GM19238 (cell line): ENCODE data around the gene SPEF2.

Experiments used
- DNase-seq: peaks from one replicate; pipeline ENCODE4 v3.0.0; 2011; ENCODE audit warnings: low spot score; ENCODE audit not compliant: insufficient read length

Gene SPEF2

DNA sequence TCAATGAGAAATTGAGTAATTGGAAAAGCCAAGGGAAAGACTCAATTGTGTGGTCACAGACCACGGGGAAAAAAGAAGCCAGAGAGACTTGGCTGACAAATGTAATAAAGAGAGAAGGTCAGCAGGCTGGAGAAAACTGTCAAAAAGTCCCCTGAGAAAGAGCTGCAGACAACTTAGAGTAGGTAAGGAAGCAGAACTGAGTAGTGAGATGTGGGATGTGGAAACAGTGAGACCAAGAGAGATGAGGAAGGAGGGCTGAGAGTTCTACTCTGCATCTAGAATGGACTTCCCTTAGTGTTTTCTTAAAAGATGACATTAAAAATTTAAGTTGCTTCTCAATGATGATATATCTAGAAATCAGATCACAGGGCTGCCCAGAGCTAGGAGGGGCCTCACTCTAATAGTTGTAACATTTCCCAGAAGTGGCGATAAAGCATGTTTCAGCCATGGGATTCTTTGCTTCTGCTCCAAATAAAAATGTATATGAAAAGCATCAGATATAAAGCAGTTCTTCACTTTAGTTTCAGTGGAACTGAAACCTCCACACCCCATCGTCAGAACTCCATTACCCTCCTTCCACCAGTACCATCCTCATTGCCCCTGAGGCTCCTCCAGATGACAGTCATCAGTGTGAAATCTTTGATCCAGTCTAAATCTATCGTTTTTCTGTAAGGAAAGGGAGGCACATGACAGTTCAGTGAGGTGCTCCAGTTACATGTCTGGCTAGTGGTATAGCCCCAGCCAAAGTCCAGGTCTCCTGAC is 80.6 kb downstream of the SPEF2 start:
- no peak for DNase-seq

DNA sequence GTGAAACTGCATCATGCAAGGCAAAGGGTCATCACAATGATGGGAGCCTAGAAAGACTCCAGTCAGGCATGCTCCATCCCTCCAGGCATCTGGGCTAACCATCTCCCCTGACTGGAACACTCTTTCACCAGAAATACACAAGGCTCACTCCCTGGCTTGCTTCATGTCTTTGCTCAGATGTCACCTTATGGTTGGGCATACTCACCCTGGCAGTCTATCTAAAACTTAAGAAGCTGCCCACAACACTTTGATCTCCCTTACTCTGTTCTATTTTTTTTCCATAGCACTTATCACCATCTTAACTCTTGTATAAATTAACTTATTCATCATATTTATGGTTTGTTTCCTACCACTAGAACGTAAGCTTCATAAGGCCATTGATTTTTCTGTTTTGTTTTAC is 90.0 kb downstream of the SPEF2 start:
- no peak for DNase-seq

DNA sequence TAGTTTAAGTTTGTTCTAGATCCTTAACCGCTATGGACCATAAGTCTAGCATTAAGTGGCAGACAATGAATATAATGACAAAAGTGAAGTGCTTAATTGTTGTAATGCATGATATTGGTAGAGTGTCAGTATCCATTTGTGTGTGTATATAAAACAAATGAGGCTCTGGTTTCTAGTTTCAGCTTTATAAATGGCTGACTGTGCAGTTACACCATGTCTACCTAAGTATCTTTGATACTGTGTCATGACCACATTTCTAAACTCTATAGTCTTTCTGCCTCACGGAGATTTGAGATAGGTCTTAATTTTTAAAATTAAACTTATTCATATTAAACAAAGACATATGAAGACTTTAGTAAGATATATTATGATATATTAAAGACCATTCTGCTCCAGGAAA is 92.0 kb downstream of the SPEF2 start:
- no peak for DNase-seq

DNA sequence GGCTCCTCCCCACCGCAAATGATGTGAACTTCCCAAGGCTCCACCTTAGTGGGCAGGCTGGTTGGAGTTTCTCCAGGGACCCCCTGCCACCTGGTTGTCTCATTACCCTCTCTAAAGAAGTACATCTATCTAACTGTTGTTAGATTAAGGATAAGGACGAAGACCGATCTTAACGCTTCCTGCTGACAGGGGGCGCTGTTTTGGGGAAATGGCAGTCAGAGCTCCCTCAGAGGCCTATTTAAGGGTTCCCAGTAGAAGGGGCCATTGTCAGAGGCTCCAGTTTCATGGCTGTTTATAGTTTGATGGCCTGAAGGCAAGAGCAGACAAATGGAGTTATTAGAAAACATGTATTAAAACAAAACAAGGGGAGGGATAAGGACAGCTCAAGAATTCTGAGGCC is 100.1 kb downstream of the SPEF2 start:
- no peak for DNase-seq

DNA sequence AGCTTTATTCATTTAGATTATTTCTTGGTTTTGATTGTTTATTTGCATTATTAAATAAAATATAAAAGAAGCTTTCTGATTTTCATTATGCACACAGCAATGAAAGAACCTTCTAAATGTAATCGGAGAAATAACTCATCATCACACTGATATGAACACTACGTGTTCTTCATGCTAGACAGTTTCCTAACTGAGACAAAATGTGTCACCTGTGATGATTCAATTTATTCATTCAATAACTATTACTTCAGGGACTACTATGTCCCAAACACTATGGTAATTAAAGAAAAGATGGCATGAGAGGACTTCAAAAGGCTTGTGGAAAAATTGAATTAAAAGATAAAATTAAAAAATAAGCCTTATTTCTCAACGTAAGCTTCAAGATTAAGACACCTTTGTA is 118.1 kb downstream of the SPEF2 start:
- no peak for DNase-seq

DNA sequence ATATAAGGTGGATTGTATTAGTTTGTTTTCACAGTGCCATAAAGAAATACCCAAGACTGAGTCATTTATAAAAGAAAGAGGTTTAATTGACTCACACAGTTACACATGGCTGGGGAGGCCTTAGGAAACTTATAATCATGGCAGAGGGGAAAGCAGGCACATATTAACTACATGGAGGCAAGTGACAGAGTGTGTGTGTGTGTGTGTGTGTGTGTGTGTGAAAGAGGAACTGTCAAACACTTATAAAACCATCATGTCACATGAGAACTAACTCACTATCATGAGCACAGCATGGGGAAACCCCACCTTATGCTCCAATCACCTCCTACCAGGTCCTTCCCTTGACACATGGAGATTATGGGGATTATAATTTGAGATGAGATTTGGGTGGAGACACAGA is 118.6 kb downstream of the SPEF2 start:
- DNase-seq = no peak

DNA sequence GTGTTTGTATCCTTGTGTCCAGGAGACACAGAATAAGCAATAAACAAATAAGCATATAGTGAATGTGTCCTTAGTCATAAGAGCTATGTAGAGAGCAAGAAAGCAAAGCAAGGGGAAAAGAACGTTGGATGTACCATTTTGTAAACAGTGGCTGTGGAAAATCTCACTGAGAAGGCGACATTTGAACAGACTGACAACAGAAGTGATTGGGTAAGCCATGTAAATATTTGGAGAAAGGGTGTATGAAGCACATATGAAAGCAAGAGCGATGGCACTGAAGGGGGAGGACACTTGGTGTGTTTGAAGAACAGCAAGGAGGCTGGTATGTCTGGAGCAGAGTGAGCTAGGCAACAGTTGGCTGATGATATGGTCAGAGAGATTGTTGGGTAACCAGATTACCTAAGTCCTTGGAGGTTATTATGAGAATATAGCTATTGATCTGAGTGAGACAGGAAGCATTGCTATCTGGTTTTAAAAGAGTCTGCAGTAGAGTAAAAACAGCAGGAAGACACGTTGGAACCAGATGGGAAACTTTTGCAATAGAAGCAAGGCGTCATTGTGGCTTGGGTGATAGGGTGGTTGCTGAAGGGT is 123.6 kb downstream of the SPEF2 start:
- DNase-seq = no peak

DNA sequence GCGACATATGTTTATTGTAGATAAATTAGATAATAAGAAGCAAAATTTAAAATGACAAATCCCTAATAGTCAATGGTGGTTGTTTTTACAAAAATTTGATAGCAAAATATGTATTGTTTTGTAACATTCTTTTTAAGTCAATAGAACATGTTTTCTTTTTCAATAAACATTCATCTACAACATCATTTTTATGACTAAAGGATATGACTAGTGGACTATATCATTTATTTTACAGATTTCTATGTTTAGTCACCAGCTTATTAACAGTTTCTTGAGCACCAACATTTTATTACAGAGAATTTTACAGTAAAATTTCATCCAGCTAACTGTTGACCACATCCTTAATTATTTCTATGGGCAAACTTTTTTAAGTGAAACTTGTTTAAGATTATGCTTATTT is 124.3 kb downstream of the SPEF2 start:
- no peak for DNase-seq

DNA sequence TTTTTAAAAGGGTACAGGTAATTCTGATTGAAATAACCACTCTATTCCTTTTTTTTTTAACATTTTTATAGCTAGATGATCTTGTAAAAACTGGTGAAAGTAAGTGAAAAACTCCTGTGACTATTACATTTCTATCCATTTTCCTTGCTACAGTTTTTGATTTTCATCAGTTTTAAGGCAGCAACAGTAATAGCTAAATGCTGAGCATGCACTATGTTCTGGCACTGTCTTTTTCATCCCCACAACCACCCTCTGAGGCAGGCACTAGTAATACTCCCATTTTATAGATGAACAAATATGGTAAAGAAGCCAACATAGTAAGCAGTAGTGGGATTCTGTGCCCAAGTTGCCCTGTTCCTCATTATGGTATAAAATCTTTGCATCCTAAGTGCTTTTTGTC is 126.0 kb downstream of the SPEF2 start:
- no peak for DNase-seq

DNA sequence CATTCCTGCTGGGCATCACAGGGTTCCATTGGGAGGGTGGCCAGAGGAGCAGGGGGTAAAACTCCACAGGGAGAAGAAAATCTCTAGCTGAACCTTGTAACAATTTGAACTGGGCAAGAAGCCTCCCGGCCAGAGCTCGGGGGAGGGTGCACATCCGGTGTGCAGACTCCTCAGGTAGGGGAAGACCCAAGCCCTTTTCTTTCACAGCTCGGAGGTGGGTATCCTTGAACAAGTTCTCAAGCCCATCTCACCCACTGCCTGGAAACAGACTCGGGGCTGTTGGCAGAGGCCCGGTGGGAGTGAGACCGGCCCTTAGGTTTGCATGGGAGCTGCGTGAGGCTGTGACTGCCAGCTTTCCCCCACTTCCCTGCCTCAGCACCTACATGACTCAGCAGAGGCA is 127.5 kb downstream of the SPEF2 start:
- no peak for DNase-seq

DNA sequence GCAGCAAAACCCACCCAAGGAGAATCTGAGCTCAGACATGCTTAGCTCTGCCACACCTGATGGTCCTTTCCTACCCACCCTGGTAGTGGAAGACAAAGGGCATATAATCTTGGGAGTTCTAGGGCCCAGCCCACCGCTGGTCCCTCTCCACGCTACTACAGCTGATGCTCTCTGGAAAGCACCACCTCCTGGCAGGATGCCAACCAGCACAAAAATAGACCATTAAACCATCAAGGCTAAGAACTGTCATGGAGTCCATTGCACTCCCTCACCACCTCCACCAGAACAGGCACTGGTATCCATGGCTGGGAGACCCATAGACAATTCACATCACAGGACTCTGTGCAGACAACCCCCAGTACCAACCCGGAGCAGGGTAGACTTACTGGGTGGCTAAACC is 128.0 kb downstream of the SPEF2 start:
- DNase-seq = no peak

DNA sequence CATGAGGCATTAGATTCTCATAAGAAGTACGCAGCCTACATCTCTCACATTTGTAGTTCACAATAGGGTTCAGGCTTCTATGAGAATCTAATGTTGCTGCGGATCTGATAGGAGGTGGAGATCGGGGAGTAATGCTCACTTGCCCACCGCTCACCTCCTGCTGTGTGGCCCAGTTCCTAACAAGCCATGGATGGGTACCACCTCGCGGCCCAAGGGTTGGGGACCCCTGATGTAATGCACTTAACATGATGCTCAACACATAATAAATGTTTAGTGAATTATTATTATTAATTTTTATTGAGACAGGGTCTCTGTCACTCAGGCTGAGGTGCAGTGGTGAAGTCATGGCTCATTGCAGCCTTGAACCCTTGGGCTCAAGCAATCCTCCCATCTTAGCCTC is 134.3 kb downstream of the SPEF2 start:
- no peak for DNase-seq

DNA sequence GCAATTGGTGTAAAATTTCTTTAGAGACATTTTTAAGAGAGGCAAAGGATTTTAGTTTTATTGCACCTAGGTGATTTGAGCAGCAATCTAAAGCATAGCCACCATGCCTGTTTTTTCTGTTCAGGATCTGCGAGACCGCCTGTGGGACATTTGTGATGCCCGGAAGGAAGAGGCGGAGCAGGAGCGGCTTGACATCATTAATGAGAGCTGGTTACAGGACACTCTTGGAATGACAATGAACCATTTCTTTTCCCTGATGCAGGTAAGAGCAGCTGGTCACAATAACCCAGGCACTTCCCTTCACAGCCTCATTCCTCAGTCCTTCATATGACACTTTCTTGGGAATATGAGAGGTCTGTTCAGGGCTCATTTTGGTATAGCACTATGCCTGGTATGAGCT is 135.8 kb downstream of the SPEF2 start:
- no peak for DNase-seq

DNA sequence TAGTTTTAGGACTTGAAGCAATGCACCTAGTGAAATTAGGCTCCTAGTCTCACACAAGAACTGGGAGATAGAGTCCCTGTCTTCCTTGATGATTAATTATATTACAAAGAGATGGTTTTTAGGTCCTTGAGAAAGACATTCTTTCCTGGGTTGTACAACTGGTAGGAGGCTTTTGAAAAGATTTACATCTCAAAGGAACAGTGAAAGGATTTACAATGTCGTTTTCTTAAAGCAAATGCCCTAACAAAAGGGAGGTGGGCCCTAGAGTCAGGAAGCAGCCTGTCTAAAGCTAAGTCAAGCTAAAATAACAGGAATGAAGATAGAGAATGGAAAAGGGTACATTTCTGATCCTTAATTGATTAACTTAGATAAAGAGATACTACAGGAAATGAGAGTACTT is 136.8 kb downstream of the SPEF2 start:
- no peak for DNase-seq

DNA sequence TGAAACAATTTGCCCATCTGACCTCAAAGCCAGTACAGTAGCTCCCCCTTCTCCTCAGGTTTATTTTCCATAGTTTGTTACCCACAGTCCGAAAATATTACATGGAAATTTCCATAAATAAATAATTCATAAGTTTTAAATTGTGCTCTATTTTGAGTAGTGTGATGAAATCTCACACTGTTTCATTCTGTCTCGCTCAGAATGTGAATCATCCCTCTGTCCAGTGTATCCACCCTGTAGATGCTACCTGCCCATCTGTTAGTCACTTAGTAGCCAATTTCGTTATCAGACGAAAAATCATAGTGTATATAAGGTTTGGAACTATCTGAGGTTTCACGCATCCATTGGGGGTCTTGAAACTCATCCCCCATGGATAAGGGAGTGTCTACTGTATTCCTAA is 138.3 kb downstream of the SPEF2 start:
- DNase-seq = no peak

DNA sequence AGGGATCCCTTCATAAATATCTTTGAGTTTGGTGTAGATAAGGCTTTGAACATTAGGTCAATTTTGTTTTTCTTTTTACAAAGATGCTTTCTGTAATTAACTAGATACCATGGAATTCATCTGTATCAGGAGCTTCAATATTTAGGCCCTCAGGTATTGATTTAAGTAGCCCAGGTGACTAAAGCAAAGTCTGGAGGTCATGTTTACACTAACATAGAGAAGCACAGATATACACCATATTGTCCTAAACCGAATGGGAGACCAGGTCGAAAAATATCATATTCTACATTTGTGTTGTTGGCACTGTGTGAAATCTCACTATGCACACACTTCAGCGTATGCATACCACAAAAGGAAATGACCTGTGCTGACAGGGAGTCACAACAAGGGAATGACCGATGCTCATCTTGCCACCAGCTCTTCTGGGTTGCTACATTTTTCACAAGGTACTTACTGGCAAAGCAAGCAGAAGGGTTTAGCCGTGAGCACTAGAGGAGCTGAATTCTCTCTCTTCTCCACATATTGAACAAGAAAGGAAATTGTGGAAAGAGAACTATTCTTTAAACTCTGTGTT is 140.6 kb downstream of the SPEF2 start:
- no peak for DNase-seq

DNA sequence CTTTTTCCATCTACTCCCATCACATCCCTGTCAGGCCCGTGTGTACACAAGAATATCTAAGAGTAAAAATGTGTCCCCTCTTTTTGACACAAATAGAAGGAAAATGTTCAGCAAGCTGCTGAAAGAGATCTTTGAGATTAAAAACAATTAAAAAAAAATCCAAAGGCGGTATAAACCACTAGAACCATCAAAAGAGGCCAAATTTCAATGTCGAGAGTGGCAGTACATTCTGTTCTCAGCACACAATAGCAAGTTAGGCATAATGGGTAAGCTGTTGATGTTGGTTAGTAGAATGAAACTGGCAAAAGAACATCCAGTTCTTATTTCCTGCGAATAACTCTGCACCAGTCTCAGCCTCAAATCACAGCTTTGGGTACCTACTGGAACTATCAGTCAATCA is 143.9 kb downstream of the SPEF2 start:
- DNase-seq = no peak

DNA sequence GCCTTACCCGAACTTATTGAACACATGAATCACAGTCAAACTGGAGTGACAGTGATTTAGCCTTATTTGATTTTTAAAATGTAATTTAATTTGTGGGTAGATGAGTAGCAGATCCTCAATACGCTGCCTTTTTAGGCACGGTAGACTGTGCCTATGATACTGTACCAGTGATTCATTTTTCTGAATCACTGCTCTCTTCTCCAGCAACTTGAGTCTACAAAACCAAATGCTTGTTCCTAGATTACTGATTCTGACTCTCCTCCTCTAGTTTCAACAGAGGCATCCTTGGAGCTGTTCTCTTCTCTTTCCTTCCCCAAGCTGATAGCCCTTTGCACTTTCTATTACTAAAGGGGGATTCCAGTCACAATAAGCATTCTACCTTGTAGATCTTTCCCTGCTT is 144.7 kb downstream of the SPEF2 start:
- DNase-seq = no peak

DNA sequence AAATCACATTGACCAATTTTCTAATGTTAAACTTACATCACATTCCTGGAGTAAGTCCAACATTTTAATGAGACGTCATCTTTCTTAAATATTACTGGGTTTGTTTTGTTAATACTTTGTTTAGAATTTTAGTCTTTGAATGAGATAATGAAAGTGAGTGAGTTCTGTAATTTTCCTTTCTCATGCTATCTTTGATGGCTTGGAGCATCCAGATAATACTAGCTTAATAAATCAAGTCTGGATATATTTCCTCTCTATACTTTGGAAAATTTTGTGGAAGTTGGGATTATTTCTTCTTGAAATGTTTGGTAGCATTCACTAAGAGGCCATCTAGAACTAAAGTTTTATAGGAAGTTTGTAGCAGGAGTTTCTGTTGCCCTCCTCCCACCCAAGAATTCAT is 148.3 kb downstream of the SPEF2 start:
- no peak for DNase-seq

DNA sequence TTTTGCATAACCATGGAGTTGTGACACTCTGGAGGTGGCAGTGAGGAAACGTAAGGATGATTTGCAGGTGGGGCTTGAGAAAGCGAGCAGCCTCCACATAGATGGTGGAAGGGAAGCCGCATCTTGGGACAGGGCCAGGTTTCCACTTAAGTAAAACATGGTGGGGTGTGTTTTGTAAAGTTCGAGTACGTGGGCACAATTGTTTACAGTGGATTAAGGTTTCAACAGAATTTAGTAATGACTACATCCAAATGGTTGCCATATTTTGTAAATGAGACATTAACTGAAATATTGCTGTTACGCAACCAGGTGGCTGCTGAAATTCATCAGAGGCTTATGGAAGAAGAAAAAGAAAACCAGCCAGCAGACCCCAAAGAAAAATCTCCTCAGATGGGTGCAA is 153.6 kb downstream of the SPEF2 start:
- DNase-seq = no peak

DNA sequence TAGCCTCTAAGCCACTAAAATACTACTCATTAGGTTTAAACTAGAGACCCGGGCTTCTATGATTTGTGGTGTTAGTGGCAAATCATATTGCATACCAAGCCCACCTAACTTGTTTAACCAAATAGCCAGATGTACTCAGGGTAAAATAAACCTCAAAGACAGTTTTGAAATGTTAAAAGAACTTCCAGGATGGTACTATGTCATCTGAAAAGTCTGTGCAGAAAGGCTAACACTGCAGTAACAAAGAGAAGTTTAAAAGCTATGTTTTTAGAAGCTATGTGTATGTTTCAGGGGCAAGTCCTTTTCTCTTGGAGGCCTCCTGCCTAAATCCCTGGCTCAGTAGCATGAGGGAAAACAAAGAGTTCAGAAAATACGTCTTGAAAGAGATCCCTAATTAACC is 154.2 kb downstream of the SPEF2 start:
- no peak for DNase-seq

DNA sequence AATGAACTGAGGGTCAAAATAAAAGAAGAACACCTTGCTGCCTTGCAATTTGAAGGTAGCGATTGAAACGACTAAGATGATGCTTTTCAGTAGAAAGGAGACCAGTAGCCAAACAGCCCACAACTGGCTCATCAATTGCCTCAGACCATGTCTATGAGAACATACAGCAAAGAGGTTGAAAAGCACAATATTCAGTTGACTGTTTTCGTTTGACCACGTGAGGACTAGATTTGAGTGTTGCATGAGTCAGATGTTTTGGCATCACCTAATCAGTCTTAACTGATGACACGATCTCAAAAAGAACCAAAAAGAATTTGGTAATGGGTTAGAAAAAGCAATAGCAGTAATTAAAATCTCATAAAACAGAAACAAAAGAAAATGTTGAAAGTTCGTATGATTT is 156.3 kb downstream of the SPEF2 start:
- DNase-seq = no peak

DNA sequence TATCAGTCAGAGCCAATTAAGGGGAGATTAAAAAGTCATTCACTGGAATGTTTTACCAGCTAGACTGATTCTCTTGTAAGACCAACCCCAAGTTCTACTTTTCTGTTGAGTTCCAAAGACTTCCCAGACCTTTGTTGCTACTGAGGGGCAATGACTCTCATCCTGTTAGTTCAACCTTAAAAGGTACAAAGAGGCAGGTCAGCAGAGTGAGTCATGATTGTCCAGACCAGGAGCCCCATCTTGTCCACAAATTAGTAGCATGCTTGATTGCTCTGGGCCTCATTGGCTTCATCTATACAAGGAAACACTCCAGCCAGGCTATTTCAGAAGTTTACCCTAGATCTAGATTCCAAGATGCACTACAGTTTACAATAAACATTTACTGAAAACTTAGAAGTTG is 159.1 kb downstream of the SPEF2 start:
- no peak for DNase-seq
